ENCODE data around the gene TLCD1. TPM values are rescaled to one million over a fixed set of nuclear protein-coding genes. Genes with fewer than 3 reads are reported as not detected.
A peak's percentile ranks its signal among the peaks of the same experiment; 100 is the strongest.

The TLCD1 gene
- total and polyA plus RNA-seq, 10 of the 15 experiments (the other 5 are each of a cell fraction or from before 2014, with no cell fraction given): 2.9 to 19.8 (median 7.7) TPM

- H3K4me2 ChIP-seq (ENCODE audit: control insufficient read depth, insufficient read depth): peak overlapping the region; percentile 83
- intact Hi-C loops (cut with micrococcal nuclease; ENCODE audit: unreplicated experiment) (loop anchor here (5.0 to 10.0 kb wide), 2 partner anchors 56 to 164 kb away; partner anchors contain the start of genes SDF2, SUPT6H and UNC119), in situ Hi-C loops (cut with MboI) (no loop called here)
- ATAC-seq: no peak
- DNase-seq (ENCODE audit: low read depth, low spot score): no peak
- peaks cover 12% of the 10 kb centered on the region for H3K4me1 ChIP-seq (ENCODE audit: control insufficient read depth, insufficient read depth, low read length)
- ChIA-PET SMC1A (ENCODE audit: uncharacterized antibody, unreplicated experiment) (interaction anchor here (1.1 to 1.4 kb wide), 2 partner anchors 9 to 218 kb away, joined by 3 to 6 read pairs; no protein-coding TSS in a partner anchor), CTCF (interaction anchor here (1.1 to 2.1 kb wide), 2 partner anchors 45 to 185 kb away, joined by 3 to 12 read pairs; partner anchors contain the start of gene DHRS13), POLR2A (interaction anchor here (1.9 to 17.2 kb wide), 4 partner anchors 7 to 233 kb away, joined by 13 to 485 read pairs (median 27); partner anchors contain the start of genes PHF12, PROCA1, SDF2 and SUPT6H), RAD21 (ENCODE audit: unreplicated experiment) (no interaction called here)
- H4K20me1 ChIP-seq (ENCODE audit: control insufficient read depth, insufficient read depth): no peaks in the 10 kb centered on the region
- peak overlapping the region; percentile 55 for H3K4me3 ChIP-seq
- no peaks in the 10 kb centered on the region for H3K9me3 ChIP-seq (replicated peaks; ENCODE audit: control insufficient read depth, insufficient read depth, low read length)
- H3K27ac ChIP-seq (ENCODE audit: control insufficient read depth, insufficient read depth): peak overlapping the region; percentile 39
- 59% methylated on average over 18 of the region's 18 CpGs for WGBS (ENCODE audit: insufficient coverage, insufficient replicate concordance, low lambda C conversion rate, missing lambda C conversion rate)
- peak overlapping the region; percentile 62 for H2AFZ ChIP-seq (ENCODE audit: control insufficient read depth, low read depth, low read length)
- peaks cover 12% of the 10 kb centered on the region in 2 experiments; a peak in 3 of 4 replicates for H3K36me3 ChIP-seq (ENCODE audit: control insufficient read depth in 2 of 2, insufficient read depth in 2 of 2, low read length in 1 of 2)
- no TSS peak for BruUV-seq (replicated peaks)
- peaks cover 39% of the 10 kb centered on the region for H3K79me2 ChIP-seq (ENCODE audit: control insufficient read depth, insufficient read depth, low read length)
- peak; percentile 23; the same call in 1 of the 2 replicates for TF ChIP-seq EED (IDR thresholded peaks at IDR 0.05; ENCODE audit: low read depth)
- no peak for TF ChIP-seq SREBF1 (IDR thresholded peaks at IDR 0.05; ENCODE audit: low read length)
- no peaks in the 10 kb centered on the region for H3K27me3 ChIP-seq (replicated peaks in 1 of 2; ENCODE audit: control insufficient read depth in 2 of 2, insufficient read depth in 2 of 2, low read length in 1 of 2)
- FAIRE-seq: no peak
- H3K9ac ChIP-seq (ENCODE audit: control insufficient read depth, insufficient read depth, low read length): peak overlapping the region; percentile 56
These were observed 7.6 kb downstream of the TLCD1 start for GRCh38 chr17:28718333-28719020.

GRCh38 chr17:28717578-28718332 is 8.3 kb downstream of the TLCD1 start, which contains the start of gene RAB34:
RAB34 (minus strand) TSS chr17:28717868; CDS start chr17:28717266, 602 bp downstream.
- 11% methylated on average over 40 of the region's 60 CpGs for WGBS (ENCODE audit: insufficient coverage, insufficient replicate concordance, low lambda C conversion rate, missing lambda C conversion rate)
- peak within 1 kb of the TSS; percentile 64 for H3K9ac ChIP-seq (ENCODE audit: control insufficient read depth, insufficient read depth, low read length)
- peaks cover 34% of the 10 kb centered on the region for H3K79me2 ChIP-seq (ENCODE audit: control insufficient read depth, insufficient read depth, low read length)
- H3K4me2 ChIP-seq (ENCODE audit: control insufficient read depth, insufficient read depth): peak within 1 kb of the TSS; percentile 83
- ATAC-seq (peak; percentile 31), FAIRE-seq (no peak), DNase-seq (ENCODE audit: low read depth, low spot score) (no peak)
- intact Hi-C loops (cut with micrococcal nuclease; ENCODE audit: unreplicated experiment): loop anchor here (5.0 to 10.0 kb wide), 2 partner anchors 55 to 163 kb away; partner anchors contain the start of genes SDF2, SUPT6H and UNC119
- in situ Hi-C loops (cut with MboI): no loop called here
- no TSS peak for BruUV-seq (replicated peaks)
- H3K36me3 ChIP-seq (ENCODE audit: control insufficient read depth in 2 of 2, insufficient read depth in 2 of 2, low read length in 1 of 2): peaks cover 6% of the 10 kb centered on the region in 2 experiments; a peak in 3 of 4 replicates
- peak within 1 kb of the TSS; percentile 39 for H3K27ac ChIP-seq (ENCODE audit: control insufficient read depth, insufficient read depth)
- H2AFZ ChIP-seq (ENCODE audit: control insufficient read depth, low read depth, low read length): peak within 1 kb of the TSS; percentile 62
- ChIA-PET CTCF (no interaction called here), RAD21 (ENCODE audit: unreplicated experiment) (no interaction called here), POLR2A (no interaction called here), SMC1A (ENCODE audit: uncharacterized antibody, unreplicated experiment) (no interaction called here)
- no peaks in the 10 kb centered on the region for H4K20me1 ChIP-seq (ENCODE audit: control insufficient read depth, insufficient read depth)
- H3K4me3 ChIP-seq: peak within 1 kb of the TSS; percentile 55
- peaks cover 11% of the 10 kb centered on the region for H3K4me1 ChIP-seq (ENCODE audit: control insufficient read depth, insufficient read depth, low read length)
- H3K27me3 ChIP-seq (replicated peaks in 1 of 2; ENCODE audit: control insufficient read depth in 2 of 2, insufficient read depth in 2 of 2, low read length in 1 of 2): no peaks in the 10 kb centered on the region
- no peaks in the 10 kb centered on the region for H3K9me3 ChIP-seq (replicated peaks; ENCODE audit: control insufficient read depth, insufficient read depth, low read length)
- TF ChIP-seq NBN (IDR thresholded peaks at IDR 0.05) (no peak), YY1 (IDR thresholded peaks at IDR 0.05; ENCODE audit: low read depth, low read length) (0 out of 2 replicates have a peak, but pooled peaks have one; percentile 10), NKRF (conservative IDR thresholded peaks at IDR 0.05) (no peak), POU2F2 (IDR thresholded peaks at IDR 0.05; ENCODE audit: borderline replicate concordance, low read depth, low read length) (no peak), CTCF (IDR thresholded peaks at IDR 0.05 in 2 of 3, conservative IDR thresholded peaks at IDR 0.05 in 1 of 3; ENCODE audit: control insufficient read depth in 2 of 3, extremely low read depth in 1 of 3, insufficient read depth in 1 of 3, low read depth in 3 of 3, low read length in 3 of 3) (peak in 2 of 3 experiments; percentile 15 to 32; a peak in 2 of 6 replicates), POLR2A (IDR thresholded peaks at IDR 0.05; ENCODE audit: low read depth, low read length) (peak; percentile 11; the same call in 1 of the 2 replicates), IRF4 (IDR thresholded peaks at IDR 0.05; ENCODE audit: low read depth, low read length) (no peak)

Data from GM12878 (cell line).